HG03060 (cell line): Measurements from ENCODE around the gene MIPOL1.

Experiments
- ATAC-seq: cut with Tn5 transposase; IDR thresholded peaks from one replicate; pipeline ENCODE4 v1.9.1; 2021; ENCODE audit warnings: low read depth, moderate number of reproducible peaks; ENCODE audit not compliant: unreplicated experiment

MIPOL1 gene

DNA sequence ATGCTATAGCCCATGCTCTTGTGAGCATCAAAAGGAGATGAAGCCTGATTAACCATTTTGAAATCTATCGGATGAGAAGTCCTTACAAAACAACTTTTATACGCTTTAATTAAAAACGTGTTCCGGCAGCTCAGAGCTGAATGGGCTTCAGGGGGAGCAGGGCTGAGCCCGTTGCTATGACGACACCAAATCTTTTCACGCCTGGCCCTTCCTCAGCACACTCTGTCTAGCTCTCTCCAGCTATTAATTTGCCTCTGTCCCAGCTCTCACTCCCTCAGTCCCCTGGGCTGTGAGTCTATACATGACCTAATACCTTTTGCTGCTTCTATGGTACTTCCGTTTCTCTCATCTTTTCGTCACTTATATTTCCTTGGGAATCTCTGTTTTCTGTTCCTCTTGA is 381.5 kb downstream of the MIPOL1 start:
- ATAC-seq: no peak

GRCh38 chr14:37580146-37580545 is 382.4 kb downstream of the MIPOL1 start:
- ATAC-seq: no peak

DNA sequence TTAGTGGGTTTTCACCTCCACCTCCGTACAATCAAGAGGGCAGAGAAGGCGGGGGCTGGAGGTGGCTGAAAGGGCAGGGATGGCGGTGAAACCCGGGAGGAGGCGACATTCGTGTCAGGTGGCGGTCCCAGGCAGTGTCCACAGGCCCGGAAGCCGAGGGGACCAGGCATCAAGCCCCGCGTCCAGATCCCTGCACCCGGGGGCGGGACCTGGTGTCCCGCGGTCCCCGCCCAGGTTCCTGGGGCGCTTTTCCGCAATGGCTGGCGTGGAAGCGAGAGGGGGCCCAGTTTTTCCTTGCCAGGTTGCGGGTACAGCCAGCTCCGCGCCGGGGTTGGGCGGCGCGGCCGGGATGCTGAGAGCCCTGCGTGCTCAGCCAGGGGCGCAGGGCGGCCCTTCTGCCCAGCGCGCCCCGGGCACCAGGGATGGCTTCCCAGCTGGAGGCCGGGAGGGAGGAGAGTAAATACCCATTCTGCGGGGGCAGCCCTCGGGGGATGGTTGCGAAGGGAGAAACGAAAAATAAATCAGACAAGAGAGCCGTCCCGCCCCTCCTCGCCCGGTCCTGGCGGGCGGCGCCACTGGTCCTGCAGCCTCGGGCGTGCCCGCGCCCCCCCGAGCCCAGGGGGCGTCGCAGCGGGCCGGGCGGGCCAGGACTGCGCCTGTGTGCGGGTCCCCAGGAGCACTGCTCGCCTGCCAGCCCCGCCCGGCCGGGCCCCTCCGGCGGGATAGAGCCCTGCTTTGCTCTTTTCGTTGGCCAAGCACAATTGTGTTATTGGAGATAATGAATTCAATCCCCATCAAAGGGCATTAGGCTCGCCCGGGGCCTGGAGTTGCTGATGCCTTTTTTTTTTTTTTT is 385.8 kb downstream of the MIPOL1 start:
- ATAC-seq: no peak

DNA sequence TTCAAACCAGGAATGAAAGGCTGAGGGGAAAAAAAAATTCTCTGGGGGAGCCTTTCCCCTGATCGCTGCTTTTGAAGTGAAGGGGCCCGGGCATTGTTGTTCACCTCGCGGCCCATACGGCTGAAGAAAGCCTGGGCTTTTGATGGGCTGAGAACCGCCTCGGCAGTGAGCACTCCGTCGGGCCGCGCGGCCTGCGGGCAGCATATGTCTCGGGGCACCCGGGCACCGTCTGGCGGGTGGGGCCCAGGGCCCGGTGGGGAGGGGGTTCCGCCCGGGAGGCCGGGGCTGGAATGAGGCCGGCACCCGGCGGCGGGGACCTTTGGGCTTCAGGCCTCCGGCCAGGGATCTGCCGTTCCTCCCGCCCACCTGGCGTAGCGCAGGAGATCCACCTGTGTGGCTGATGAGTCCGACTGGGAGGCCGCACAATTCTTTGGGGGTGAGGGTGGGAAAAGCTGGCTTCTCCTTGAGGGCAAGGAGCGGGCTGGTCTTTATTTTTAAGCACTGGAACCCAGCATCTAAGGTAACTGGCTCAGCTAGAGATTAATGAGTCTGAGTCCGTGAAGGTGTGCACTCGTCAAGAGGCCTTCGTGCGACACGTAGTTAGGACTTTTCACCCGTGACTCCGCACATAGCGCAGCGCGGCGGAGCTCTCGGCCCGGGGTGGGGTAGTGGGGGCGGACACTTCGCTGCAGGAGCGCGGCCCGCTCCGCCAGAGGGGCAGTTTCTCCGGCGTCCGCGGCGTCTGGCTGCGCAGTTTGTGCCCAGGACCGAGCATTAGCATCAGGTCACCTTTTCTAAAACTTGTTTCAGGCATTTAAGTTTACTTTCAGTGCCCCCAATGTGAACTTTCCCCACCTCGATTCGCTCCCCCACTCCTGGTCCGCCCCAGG is 386.7 kb downstream of the MIPOL1 start:
- no peak for ATAC-seq

DNA sequence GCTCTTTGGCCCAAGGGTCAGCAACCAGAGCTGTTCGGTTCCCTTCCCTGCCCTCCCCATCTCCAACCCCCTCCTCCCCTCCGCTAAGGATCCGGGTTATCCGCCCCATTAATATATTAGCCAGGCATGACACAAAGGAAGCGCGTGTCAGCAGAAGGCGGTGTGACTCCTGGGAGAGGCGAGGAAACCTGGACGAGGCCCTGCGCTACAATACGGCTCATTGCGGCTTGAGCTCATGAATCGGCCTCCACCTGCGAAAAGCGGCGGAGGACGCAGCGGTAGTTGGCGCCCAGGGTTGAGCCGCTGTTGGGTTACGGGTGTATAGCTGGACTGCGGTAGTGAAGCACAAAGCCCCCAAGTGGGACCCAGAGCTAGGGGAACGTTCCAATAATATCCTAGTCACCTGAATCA is 387.4 kb downstream of the MIPOL1 start:
- ATAC-seq: no peak

- ATAC-seq: no peak
Measured at GRCh38 chr14:37585971-37586796, 388.4 kb downstream of the MIPOL1 start.

- ATAC-seq: no peak
Measured at GRCh38 chr14:37586797-37587130, 389.0 kb downstream of the MIPOL1 start.

- ATAC-seq: no peak
Measured at GRCh38 chr14:37587131-37587803, 389.5 kb downstream of the MIPOL1 start.

- no peak for ATAC-seq
Measured at GRCh38 chr14:37587881-37588666, 390.3 kb downstream of the MIPOL1 start.

GRCh38 chr14:37588667-37588955 is 390.9 kb downstream of the MIPOL1 start:
- ATAC-seq: no peak

GRCh38 chr14:37588956-37589714 is 391.4 kb downstream of the MIPOL1 start:
- no peak for ATAC-seq

DNA sequence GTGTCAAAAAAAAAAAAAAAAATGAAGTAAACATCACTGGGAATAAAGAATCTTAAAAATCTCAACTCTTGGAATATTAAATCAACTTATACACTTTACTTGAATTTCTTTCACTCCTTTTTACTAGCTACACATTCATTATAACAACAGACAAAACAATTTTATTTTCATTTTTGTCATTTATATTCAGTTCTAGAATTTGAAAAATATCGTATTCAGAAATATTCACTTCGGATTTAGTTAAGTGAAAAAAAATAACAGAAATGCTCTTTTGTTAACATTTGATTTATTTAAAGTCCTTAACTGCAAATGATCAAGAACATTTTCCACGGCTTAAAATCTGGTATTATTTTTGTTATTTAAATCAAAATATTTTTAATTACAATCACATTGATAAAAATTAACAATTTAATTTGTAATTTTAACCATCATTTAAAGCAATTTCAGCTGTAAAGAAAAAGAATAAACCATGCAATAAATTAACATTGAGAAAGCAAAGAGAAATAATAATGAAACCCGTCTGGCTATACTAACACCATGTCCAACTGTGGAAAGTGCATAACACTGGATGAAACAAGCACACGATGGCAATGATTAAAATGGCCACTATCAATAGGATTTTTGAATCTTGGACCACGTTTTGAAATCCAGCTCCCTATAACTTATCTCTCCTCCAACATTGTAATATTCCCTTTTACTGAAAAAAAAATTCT is 392.1 kb downstream of the MIPOL1 start:
- ATAC-seq: no peak

GRCh38 chr14:37590428-37591139 is 392.8 kb downstream of the MIPOL1 start:
- no peak for ATAC-seq

GRCh38 chr14:37591311-37591940 is 393.7 kb downstream of the MIPOL1 start:
- ATAC-seq: no peak

DNA sequence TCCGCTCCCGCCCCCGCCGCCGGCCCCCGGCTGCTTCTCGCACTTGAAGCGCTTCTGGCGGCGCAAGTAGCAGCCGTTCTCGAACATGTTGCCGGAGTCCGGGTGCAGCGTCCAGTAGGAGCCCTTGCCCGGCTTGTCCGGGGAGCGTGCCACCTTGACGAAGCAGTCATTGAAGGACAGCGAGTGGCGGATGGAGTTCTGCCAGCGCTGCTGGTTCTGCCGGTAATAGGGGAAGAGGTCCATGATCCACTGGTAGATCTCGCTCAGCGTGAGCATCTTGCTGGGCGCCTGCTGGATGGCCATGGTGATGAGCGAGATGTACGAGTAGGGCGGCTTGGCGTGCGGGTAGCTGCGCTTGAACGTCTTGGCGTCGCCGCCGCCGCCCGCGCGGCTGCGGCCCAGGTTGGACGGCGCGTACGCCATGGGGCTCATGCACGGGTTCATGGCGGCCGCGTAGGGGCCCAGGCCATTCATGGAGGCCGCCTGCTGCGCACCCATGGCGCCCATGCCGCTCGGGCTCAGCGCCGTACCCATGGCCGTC is 394.3 kb downstream of the MIPOL1 start:
- ATAC-seq: no peak

- no peak for ATAC-seq
Measured at GRCh38 chr14:37592482-37593408, 395.0 kb downstream of the MIPOL1 start.
